ENCODE results near the gene TSPAN11. TPM values are rescaled to one million over a fixed set of nuclear protein-coding genes. Genes with fewer than 3 reads are reported as not detected.

The TSPAN11 gene
- total and polyA plus RNA-seq, 2 donors (not counting 3 experiments of a cell fraction or from before 2014, with no cell fraction given) = 2.1 to 3.9 TPM

- no peaks in the 10 kb centered on the region for H3K27me3 ChIP-seq (ENCODE audit: control insufficient read depth in 2 of 2, insufficient read depth in 2 of 2, low read length in 2 of 2)
- FAIRE-seq (no peak), DNase-seq (ENCODE audit: low read depth, low spot score) (no peak)
- no peaks in the 10 kb centered on the region for H3K9me1 ChIP-seq (replicated peaks; ENCODE audit: control insufficient read depth, extremely low read depth, insufficient read depth, low read length)
- BruUV-seq (replicated peaks) = no TSS peak
- ChIA-PET CTCF (interaction anchor here (0.8 to 5.0 kb wide), 7 partner anchors 11 to 281 kb away, joined by 3 to 37 read pairs (median 3); no protein-coding TSS in a partner anchor), POLR2A (no interaction called here)
- no peak overlapping the region for H3K9ac ChIP-seq (replicated peaks; ENCODE audit: extremely low read depth, insufficient read depth, low read length)
- H3K27ac ChIP-seq (ENCODE audit: insufficient read depth, low read depth, low read length) = no peak overlapping the region
- no peaks in the 10 kb centered on the region for H3K36me3 ChIP-seq (ENCODE audit: control insufficient read depth in 2 of 2, extremely low read depth in 1 of 2, insufficient read depth in 2 of 2, low read length in 2 of 2)
- H3K4me2 ChIP-seq (ENCODE audit: insufficient read depth, low read length) = no peak overlapping the region
- intact Hi-C loops (cut with micrococcal nuclease) = no loop called here
- TF ChIP-seq POLR2A (IDR thresholded peaks at IDR 0.05; ENCODE audit: low read depth, low read length) (no peak), JUN (IDR thresholded peaks at IDR 0.05; ENCODE audit: borderline replicate concordance, insufficient read depth, insufficient read length, low read depth) (no peak), MAX (IDR thresholded peaks at IDR 0.05; ENCODE audit: insufficient read depth, insufficient read length) (no peak), FOS (IDR thresholded peaks at IDR 0.05; ENCODE audit: borderline replicate concordance, insufficient read depth, low read length) (no peak), POLR2AphosphoS5 (IDR thresholded peaks at IDR 0.05; ENCODE audit: insufficient read depth, low read depth, low read length) (no peak), MYC (IDR thresholded peaks at IDR 0.05; ENCODE audit: low read depth, low read length) (no peak), CTCF (IDR thresholded peaks at IDR 0.05; ENCODE audit: extremely low read depth in 1 of 2, insufficient read depth in 1 of 2, low read depth in 1 of 2, low read length in 2 of 2) (no peak), GATA2 (IDR thresholded peaks at IDR 0.05; ENCODE audit: insufficient read depth, insufficient read length, low read depth, low read length) (no peak), EZH2 (IDR thresholded peaks at IDR 0.05; ENCODE audit: borderline replicate concordance, low read depth, low read length, severe bottlenecking) (no peak)
- no peaks in the 10 kb centered on the region for H3K9me3 ChIP-seq (replicated peaks; ENCODE audit: control insufficient read depth, insufficient read depth, low read length)
- H3K4me3 ChIP-seq (replicated peaks in 1 of 3; ENCODE audit: insufficient read depth in 1 of 3, low read depth in 1 of 3, low read length in 3 of 3) = no peak overlapping the region
- H4K20me1 ChIP-seq (replicated peaks; ENCODE audit: control insufficient read depth, extremely low read depth, insufficient read depth, low read length) = no peaks in the 10 kb centered on the region
- no peaks in the 10 kb centered on the region for H3K79me2 ChIP-seq (ENCODE audit: control insufficient read depth, insufficient read depth, low read length)
- dilution Hi-C loops (cut with MboI; ENCODE audit: extremely low pct_ligation_motif_present, low sequenced_read_pairs) = no loop called here
- H3K4me1 ChIP-seq (ENCODE audit: control insufficient read depth, extremely low read depth, insufficient read depth, low read length) = peaks cover under 1% of the 10 kb centered on the region
- H2AFZ ChIP-seq (ENCODE audit: low read depth, low read length) = no peak overlapping the region
These were observed 64.2 kb downstream of the TSPAN11 start for GRCh38 chr12:30990776-30991175.
